ENCODE results near the gene EDDM3A. TPM values are rescaled to one million over a fixed set of nuclear protein-coding genes. Genes with fewer than 3 reads are reported as not detected.
"Not testable (repeated sequence)": the region's sequence is repeated elsewhere in the genome, so short reads cannot be mapped to it uniquely, and the experiment has no call there.

Gene EDDM3A
- total RNA-seq, 1 donor from 2014 or later: not detected

DNA sequence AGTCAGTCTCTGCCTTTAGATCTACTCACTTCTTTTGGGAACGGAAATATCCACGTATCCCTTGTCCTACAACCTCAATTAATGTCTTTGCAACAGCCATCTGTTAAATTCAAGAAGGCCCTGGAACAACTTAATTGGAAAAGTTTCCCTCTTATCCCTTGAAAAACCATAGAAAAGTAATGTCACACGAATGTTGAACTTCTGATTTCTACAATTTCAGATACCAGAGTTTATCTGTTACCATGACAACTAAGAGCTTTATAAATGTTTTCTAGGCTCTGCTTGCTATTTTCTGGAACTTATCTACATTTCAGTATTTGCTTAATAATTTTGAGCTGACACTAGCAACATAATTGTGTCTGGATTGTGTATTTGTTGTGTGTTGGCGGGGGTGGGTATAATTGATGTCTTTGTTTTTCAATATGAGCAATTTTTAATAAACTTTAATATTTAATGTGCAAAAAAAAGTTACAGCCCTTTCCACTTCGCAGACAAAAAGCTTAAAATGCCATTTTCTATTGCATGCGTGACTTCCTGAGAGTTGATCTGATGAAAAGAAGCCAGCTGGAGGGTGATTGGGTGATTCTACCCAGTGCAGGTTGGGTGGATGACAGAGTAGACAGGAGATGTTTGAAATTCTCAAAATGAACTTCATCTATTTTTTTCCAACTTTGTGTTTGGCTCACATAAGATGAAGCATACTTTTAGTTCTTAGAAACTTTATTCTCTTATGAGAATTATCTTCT is 11.8 kb upstream of the EDDM3A start:
- Mint-ChIP-seq H3K27ac (no peak overlapping the region), H3K27me3 (no peaks in the 10 kb centered on the region), H3K4me3 (ENCODE audit: low read depth) (no peak overlapping the region), H3K36me3 (ENCODE audit: insufficient read depth) (no peaks in the 10 kb centered on the region), H3K9me3 (ENCODE audit: low read depth) (no peaks in the 10 kb centered on the region), H3K4me1 (ENCODE audit: low read depth) (peaks cover 4% of the 10 kb centered on the region)
- TF ChIP-seq, protein P1, sequence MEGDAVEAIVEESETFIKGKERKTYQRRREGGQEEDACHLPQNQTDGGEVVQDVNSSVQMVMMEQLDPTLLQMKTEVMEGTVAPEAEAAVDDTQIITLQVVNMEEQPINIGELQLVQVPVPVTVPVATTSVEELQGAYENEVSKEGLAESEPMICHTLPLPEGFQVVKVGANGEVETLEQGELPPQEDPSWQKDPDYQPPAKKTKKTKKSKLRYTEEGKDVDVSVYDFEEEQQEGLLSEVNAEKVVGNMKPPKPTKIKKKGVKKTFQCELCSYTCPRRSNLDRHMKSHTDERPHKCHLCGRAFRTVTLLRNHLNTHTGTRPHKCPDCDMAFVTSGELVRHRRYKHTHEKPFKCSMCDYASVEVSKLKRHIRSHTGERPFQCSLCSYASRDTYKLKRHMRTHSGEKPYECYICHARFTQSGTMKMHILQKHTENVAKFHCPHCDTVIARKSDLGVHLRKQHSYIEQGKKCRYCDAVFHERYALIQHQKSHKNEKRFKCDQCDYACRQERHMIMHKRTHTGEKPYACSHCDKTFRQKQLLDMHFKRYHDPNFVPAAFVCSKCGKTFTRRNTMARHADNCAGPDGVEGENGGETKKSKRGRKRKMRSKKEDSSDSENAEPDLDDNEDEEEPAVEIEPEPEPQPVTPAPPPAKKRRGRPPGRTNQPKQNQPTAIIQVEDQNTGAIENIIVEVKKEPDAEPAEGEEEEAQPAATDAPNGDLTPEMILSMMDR (IDR thresholded peaks at IDR 0.05; ENCODE audit: unreplicated experiment): no peak
- DNase-seq (ENCODE audit: low spot score, unreplicated experiment): no peak

GRCh38 chr14:20734430-20734806 is 11.3 kb upstream of the EDDM3A start:
- Mint-ChIP-seq H3K36me3 (ENCODE audit: insufficient read depth) (no peaks in the 10 kb centered on the region), H3K4me1 (ENCODE audit: low read depth) (peaks cover 4% of the 10 kb centered on the region), H3K27ac (no peak overlapping the region), H3K27me3 (no peaks in the 10 kb centered on the region), H3K4me3 (ENCODE audit: low read depth) (no peak overlapping the region), H3K9me3 (ENCODE audit: low read depth) (no peaks in the 10 kb centered on the region)
- DNase-seq (ENCODE audit: low spot score, unreplicated experiment): no peak
- TF ChIP-seq, protein P1 (IDR thresholded peaks at IDR 0.05; ENCODE audit: unreplicated experiment): no peak

- not testable (repeated sequence) for H3K36me3 Mint-ChIP-seq (ENCODE audit: insufficient read depth); H3K4me3 Mint-ChIP-seq (ENCODE audit: low read depth); H3K9me3 Mint-ChIP-seq (ENCODE audit: low read depth); H3K4me1 Mint-ChIP-seq (ENCODE audit: low read depth); H3K27me3 Mint-ChIP-seq; DNase-seq (ENCODE audit: low spot score, unreplicated experiment); H3K27ac Mint-ChIP-seq
Observed at GRCh38 chr14:20738292-20738691, 7.4 kb upstream of the EDDM3A start.

- no peak for DNase-seq (ENCODE audit: low spot score, unreplicated experiment)
- H3K36me3 Mint-ChIP-seq (ENCODE audit: insufficient read depth): no peaks in the 10 kb centered on the region
- TF ChIP-seq, protein P1 (IDR thresholded peaks at IDR 0.05; ENCODE audit: unreplicated experiment): no peak
- no peak overlapping the region for H3K27ac Mint-ChIP-seq
- no peak overlapping the region for H3K4me3 Mint-ChIP-seq (ENCODE audit: low read depth)
- H3K27me3 Mint-ChIP-seq: no peaks in the 10 kb centered on the region
- no peaks in the 10 kb centered on the region for H3K4me1 Mint-ChIP-seq (ENCODE audit: low read depth)
- H3K9me3 Mint-ChIP-seq (ENCODE audit: low read depth): no peaks in the 10 kb centered on the region
Observed at GRCh38 chr14:20742132-20742531, 3.6 kb upstream of the EDDM3A start.

DNA sequence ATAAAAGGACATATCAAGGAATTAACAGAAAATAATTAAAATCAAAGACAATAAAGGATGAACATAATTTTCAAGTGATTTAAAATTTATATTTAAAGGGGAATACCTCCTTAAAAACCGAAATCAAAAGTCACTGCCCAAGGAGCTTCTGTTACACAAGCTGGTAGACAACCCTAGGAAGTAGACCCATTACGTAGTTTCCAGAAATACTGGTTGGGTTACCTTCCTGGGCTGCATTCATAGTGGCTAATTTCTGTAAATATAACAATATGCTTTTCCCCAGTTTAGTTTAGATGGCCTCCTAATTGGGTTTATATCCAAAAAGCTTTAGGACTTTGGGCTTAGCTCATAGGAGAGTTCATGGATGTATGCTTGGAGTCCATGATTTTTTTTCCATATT is 2.1 kb upstream of the EDDM3A start:
- Mint-ChIP-seq H3K9me3 (ENCODE audit: low read depth) (no peaks in the 10 kb centered on the region), H3K4me3 (ENCODE audit: low read depth) (no peak overlapping the region), H3K27me3 (no peaks in the 10 kb centered on the region), H3K4me1 (ENCODE audit: low read depth) (no peaks in the 10 kb centered on the region), H3K36me3 (ENCODE audit: insufficient read depth) (no peaks in the 10 kb centered on the region), H3K27ac (no peak overlapping the region)
- DNase-seq (ENCODE audit: low spot score, unreplicated experiment): no peak
- TF ChIP-seq, protein P1 (IDR thresholded peaks at IDR 0.05; ENCODE audit: unreplicated experiment): no peak

DNA sequence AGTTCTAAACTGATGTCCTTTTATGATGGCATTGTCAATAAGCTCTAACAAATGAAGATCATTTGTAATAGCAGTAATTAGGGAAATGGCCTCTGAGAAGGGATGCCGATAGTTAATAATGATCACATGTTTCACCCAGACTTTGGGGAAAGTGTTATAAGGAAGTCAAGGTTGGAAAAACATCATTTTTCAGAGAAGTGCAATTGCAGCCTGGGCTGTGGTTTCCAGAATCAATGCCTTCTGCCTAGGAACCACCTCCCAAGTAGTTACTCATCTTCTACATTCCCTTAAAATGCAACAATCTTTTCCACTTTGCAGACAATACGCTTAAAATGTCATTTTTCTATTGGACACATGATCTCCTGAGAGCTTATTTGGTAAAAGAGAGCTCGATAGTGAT is 879 bp downstream of the EDDM3A start:
- Mint-ChIP-seq H3K9me3 (ENCODE audit: low read depth) (no peaks in the 10 kb centered on the region), H3K27me3 (no peaks in the 10 kb centered on the region), H3K4me3 (ENCODE audit: low read depth) (no peak overlapping the region), H3K4me1 (ENCODE audit: low read depth) (no peaks in the 10 kb centered on the region), H3K27ac (no peak overlapping the region), H3K36me3 (ENCODE audit: insufficient read depth) (peaks cover under 1% of the 10 kb centered on the region)
- no peak for DNase-seq (ENCODE audit: low spot score, unreplicated experiment)
- TF ChIP-seq, protein P1 (IDR thresholded peaks at IDR 0.05; ENCODE audit: unreplicated experiment): no peak

Measured in progenitor cell of endocrine pancreas (in vitro differentiated cells).